HepG2 (cell line): ENCODE data around the gene AANAT. TPM values are rescaled to one million over a fixed set of nuclear protein-coding genes. Genes with fewer than 3 reads are reported as not detected.
A peak's percentile ranks its signal among the peaks of the same experiment; 100 is the strongest.

Source experiments
- DBP ChIP-seq: sonication (generic); formaldehyde crosslinking; IDR thresholded peaks from 2 replicates; pipeline ENCODE4 v1.4.0; 2020; ENCODE audit warnings: missing genetic modification reagents; ENCODE audit errors: not compliant biosample characterization
- HNRNPH1 ChIP-seq: fragments of 200-400 bp; formaldehyde crosslinking; optimal IDR thresholded peaks from 2 replicates; pipeline ENCODE3; 2017; ENCODE audit warnings: mild to moderate bottlenecking, low read depth, low read length
- HNRNPL ChIP-seq: fragments of 200-400 bp; formaldehyde crosslinking; IDR thresholded peaks from 2 replicates; pipeline ENCODE4 v1.6.1; 2017; ENCODE audit warnings: mild to moderate bottlenecking, low read depth, low read length
- PITX1 ChIP-seq: sonication (generic); formaldehyde crosslinking; IDR thresholded peaks from 2 replicates; pipeline ENCODE4 v1.5.1; 2020; ENCODE audit warnings: mild to moderate bottlenecking, missing genetic modification reagents
- PTBP1 ChIP-seq: fragments of 200-400 bp; formaldehyde crosslinking; IDR thresholded peaks from 2 replicates; pipeline ENCODE4 v1.6.1; 2018; ENCODE audit warnings: low read length, low read depth; ENCODE audit not compliant: poor library complexity, severe bottlenecking
- REL ChIP-seq: sonication (generic); formaldehyde crosslinking; conservative IDR thresholded peaks from 2 replicates; pipeline ENCODE4 v1.8.0; 2022; ENCODE audit warnings: mild to moderate bottlenecking, missing genetic modification reagents, moderate library complexity
- RNF2 ChIP-seq: fragments of 450-650 bp; conservative IDR thresholded peaks from 2 replicates; pipeline ENCODE4 v1.6.1; 2016; ENCODE audit warnings: low read depth
- RNF219 ChIP-seq: sonication (generic); formaldehyde crosslinking; IDR thresholded peaks from 2 replicates; pipeline ENCODE4 v1.5.0; 2020; ENCODE audit warnings: mild to moderate bottlenecking, missing genetic modification reagents
- SP1 ChIP-seq, 2 experiments: fragments of 450-650 bp in 1 of 2; sonication (generic) in 1 of 2; formaldehyde crosslinking in 1 of 2; IDR thresholded peaks; 2 replicates each; pipeline versions ENCODE4 v1.4.0 to v1.6.1; 2016 to 2020; ENCODE audit warnings: missing genetic modification reagents in 1 of 2
- WIZ ChIP-seq: sonication (generic); formaldehyde crosslinking; IDR thresholded peaks from 2 replicates; pipeline ENCODE4 v1.5.1; 2020; ENCODE audit warnings: mild to moderate bottlenecking, missing genetic modification reagents
- ZNF225 ChIP-seq: sonication (generic); formaldehyde crosslinking; IDR thresholded peaks from 2 replicates; pipeline ENCODE4 v1.4.0; 2020; ENCODE audit warnings: mild to moderate bottlenecking, missing genetic modification reagents
- ZNF484 ChIP-seq: sonication (generic); formaldehyde crosslinking; IDR thresholded peaks from 2 replicates; pipeline ENCODE4 v1.5.1; 2020; ENCODE audit warnings: mild to moderate bottlenecking, low read depth, missing genetic modification reagents, borderline replicate concordance
- ZNF687 ChIP-seq: sonication (generic); formaldehyde crosslinking; IDR thresholded peaks from 2 replicates; pipeline ENCODE4 v1.5.1; 2020; ENCODE audit warnings: mild to moderate bottlenecking, missing genetic modification reagents, moderate library complexity
- ZNF704 ChIP-seq: sonication (generic); formaldehyde crosslinking; IDR thresholded peaks from 2 replicates; pipeline ENCODE4 v1.8.1; 2023; ENCODE audit warnings: mild to moderate bottlenecking, inconsistent platforms, moderate library complexity, missing genetic modification reagents, borderline replicate concordance
- ZNF710 ChIP-seq: sonication (generic); formaldehyde crosslinking; IDR thresholded peaks from 2 replicates; pipeline ENCODE4 v1.5.0; 2020; ENCODE audit warnings: mild to moderate bottlenecking, missing genetic modification reagents, borderline replicate concordance
- ZNF713 ChIP-seq: sonication (generic); formaldehyde crosslinking; IDR thresholded peaks from 2 replicates; pipeline ENCODE4 v1.4.0; 2020; ENCODE audit warnings: mild to moderate bottlenecking, missing genetic modification reagents
- ZNF724P ChIP-seq: sonication (generic); formaldehyde crosslinking; IDR thresholded peaks from 2 replicates; pipeline ENCODE4 v1.8.0; 2022; ENCODE audit warnings: missing genetic modification reagents, borderline replicate concordance
- polyA plus RNA-seq, 8 experiments: library from polyadenylated mRNA; depleted of rRNA in 3 of 8; stranded (reverse) in 7 of 8; unstranded in 1 of 8; fragments of >200 nt; fragmentation: Illumina TruSeq in 4 of 8; extraction: Trizol in 4 of 8; gene quantifications; 2 replicates each; pipeline versions ENCODE4 v1.2.1 to v1.2.3, GENCODE V29; 2011 to 2016; ENCODE audit warnings: low read depth in 4 of 8, missing spikeins in 1 of 8, mixed read lengths in 1 of 8; ENCODE audit not compliant: insufficient read depth in 1 of 8
- total RNA-seq, 5 experiments: library from RNA; depleted of rRNA; stranded (reverse); fragments of >200 nt; fragmentation: Illumina TruSeq; extraction: Trizol; gene quantifications; 2 replicates each; pipeline ENCODE4 v1.2.3, GENCODE V29; 2016; ENCODE audit warnings: low read depth in 1 of 5

AANAT gene
- total and polyA plus RNA-seq, 2 of the 13 experiments (the other 11 are each of a cell fraction or from before 2014, with no cell fraction given): 0.07 TPM; not detected in 1

GRCh38 chr17:76499267-76499667 is 31.9 kb downstream of the AANAT start (continued):
- TF ChIP-seq ZNF704: no peak
- TF ChIP-seq ZNF687 (CRISPR knock-in tag): peak; percentile 86
- no peak for TF ChIP-seq ZNF484
- TF ChIP-seq ZNF710 (CRISPR knock-in tag): peak; percentile 88; the same call in 1 of the 2 replicates
- TF ChIP-seq SP1 (IDR thresholded peaks at IDR 0.05): no peak
- no peak; the same call in 1 of the 2 replicates for TF ChIP-seq SP1 (CRISPR knock-in tag; IDR thresholded peaks at IDR 0.05)
- 0 out of 2 replicates have a peak, but pooled peaks have one; percentile 19 for TF ChIP-seq RNF2
- TF ChIP-seq WIZ (CRISPR knock-in tag): peak; percentile 64; the same call in 1 of the 2 replicates
- no peak for TF ChIP-seq ZNF713 (CRISPR knock-in tag)
- peak; percentile 82; the same call in 1 of the 2 replicates for TF ChIP-seq ZNF724P (CRISPR knock-in tag)
- TF ChIP-seq PITX1 (CRISPR knock-in tag): peak; percentile 58; the same call in 1 of the 2 replicates
- no peak for TF ChIP-seq DBP (CRISPR knock-in tag)
- peak; percentile 98 for TF ChIP-seq HNRNPL
- TF ChIP-seq ZNF225 (CRISPR knock-in tag): no peak
- TF ChIP-seq RNF219: no peak; the same call in 1 of the 2 replicates
- no peak for TF ChIP-seq PTBP1
- peak; percentile 33 for TF ChIP-seq HNRNPH1
- TF ChIP-seq REL: no peak
